Right atrium auricular region (tissue), 2 donors: ENCODE measurements around the gene ERBB4. TPM values are rescaled to one million over a fixed set of nuclear protein-coding genes. Genes with fewer than 3 reads are reported as not detected.
A peak's percentile ranks its signal among the peaks of the same experiment; 100 is the strongest.

Source experiments
- DNase-seq: peaks from one replicate; pipeline ENCODE4 v3.0.0-alpha.2; 2019; ENCODE audit warnings: low spot score
- H3K27ac ChIP-seq, 2 donors: fragments of 200-600 bp; sonication (generic); 1 replicate in 1 of 2; 2 replicates in 1 of 2; pipeline ENCODE4 v1.5.1; 2016 to 2019
- H3K27me3 ChIP-seq, 2 donors: fragments of 200-600 bp; sonication (generic); one replicate each; pipeline versions ENCODE4 v1.5.1 to v1.6.0; 2017 to 2019
- H3K36me3 ChIP-seq: fragments of 200-600 bp; sonication (generic); one replicate; pipeline ENCODE4 v1.5.1; 2016
- H3K4me1 ChIP-seq, 2 donors: fragments of 200-600 bp; sonication (generic); one replicate each; pipeline versions ENCODE4 v1.5.1 to v1.6.0; 2017 to 2019
- H3K4me3 ChIP-seq, 2 donors: fragments of 200-600 bp; sonication (generic); 1 replicate in 1 of 2; 2 replicates in 1 of 2; pipeline ENCODE4 v1.5.1; 2017 to 2019; ENCODE audit warnings: mild to moderate bottlenecking in 1 of 2, moderate library complexity in 1 of 2
- H3K9me3 ChIP-seq, 2 donors: fragments of 200-600 bp; sonication (generic); one replicate each; pipeline ENCODE4 v1.5.1; 2019
- total RNA-seq, 2 donors: library from RNA; depleted of rRNA; stranded (reverse); fragments of >200 nt; gene quantifications; one replicate each; pipeline ENCODE4 v1.1.0, GENCODE V29; 2016
- TF ChIP-seq, protein P1 (sequence below), 2 donors: fragments of 200-600 bp; sonication (generic); IDR thresholded peaks; one replicate each; pipeline ENCODE4 v1.5.1; 2019; ENCODE audit warnings: antibody characterized with exemption in 2 of 2

Gene ERBB4
- total RNA-seq, 2 donors from 2014 or later = 12.4 to 22.4 TPM

DNA sequence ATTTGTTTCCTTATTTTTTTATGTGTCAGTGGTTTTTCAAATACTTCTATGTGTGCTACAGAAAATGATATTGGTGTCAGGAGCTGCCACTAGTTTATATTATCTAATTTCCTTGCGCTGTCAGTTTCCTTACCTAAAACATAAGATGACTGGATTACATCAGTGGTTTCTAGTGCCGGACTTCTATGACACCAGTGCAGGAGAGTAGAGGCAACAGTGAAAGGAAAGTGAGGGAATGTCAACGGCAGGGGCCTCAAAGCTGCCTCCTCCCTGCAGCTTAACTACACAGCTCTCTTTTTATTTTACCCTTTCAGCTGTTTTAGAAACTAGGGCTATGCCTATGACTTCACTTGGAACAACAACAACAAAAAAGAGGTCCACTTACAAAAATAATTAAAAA lies 6.5 kb downstream of the ERBB4 start:
- H3K27ac ChIP-seq = no peak overlapping the region
- H3K4me3 ChIP-seq = no peak overlapping the region
- no peaks in the 10 kb centered on the region for H3K9me3 ChIP-seq
- H3K4me1 ChIP-seq = peaks cover 0 to 15% of the 10 kb centered on the region in 2 donors
- H3K36me3 ChIP-seq = no peaks in the 10 kb centered on the region
- no peaks in the 10 kb centered on the region for H3K27me3 ChIP-seq
- TF ChIP-seq, protein P1, sequence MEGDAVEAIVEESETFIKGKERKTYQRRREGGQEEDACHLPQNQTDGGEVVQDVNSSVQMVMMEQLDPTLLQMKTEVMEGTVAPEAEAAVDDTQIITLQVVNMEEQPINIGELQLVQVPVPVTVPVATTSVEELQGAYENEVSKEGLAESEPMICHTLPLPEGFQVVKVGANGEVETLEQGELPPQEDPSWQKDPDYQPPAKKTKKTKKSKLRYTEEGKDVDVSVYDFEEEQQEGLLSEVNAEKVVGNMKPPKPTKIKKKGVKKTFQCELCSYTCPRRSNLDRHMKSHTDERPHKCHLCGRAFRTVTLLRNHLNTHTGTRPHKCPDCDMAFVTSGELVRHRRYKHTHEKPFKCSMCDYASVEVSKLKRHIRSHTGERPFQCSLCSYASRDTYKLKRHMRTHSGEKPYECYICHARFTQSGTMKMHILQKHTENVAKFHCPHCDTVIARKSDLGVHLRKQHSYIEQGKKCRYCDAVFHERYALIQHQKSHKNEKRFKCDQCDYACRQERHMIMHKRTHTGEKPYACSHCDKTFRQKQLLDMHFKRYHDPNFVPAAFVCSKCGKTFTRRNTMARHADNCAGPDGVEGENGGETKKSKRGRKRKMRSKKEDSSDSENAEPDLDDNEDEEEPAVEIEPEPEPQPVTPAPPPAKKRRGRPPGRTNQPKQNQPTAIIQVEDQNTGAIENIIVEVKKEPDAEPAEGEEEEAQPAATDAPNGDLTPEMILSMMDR (IDR thresholded peaks at IDR 0.05) = no peak
- DNase-seq = no peak

DNA sequence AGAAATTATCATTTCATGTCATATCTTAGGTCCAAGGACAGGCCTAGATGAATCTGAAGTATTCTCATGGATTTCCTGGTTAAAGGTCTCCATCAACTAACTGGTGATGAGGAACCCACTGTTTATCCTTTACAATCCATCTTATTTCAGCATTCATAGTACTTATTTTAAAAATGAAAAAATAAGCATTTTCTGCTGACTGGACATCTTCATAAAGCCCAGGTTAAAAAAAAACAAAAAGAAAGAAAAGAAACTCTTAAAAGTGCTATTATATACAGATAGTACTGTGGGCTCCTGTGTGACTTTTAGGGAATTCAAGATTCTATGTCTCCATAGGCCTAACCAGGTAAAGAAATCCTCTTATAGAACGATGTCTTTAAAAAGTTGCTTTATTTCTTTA lies 7.1 kb downstream of the ERBB4 start:
- H3K27me3 ChIP-seq = no peaks in the 10 kb centered on the region
- H3K4me3 ChIP-seq = no peak overlapping the region
- DNase-seq = no peak
- H3K9me3 ChIP-seq = no peaks in the 10 kb centered on the region
- H3K27ac ChIP-seq = peak overlapping the region in 1 of 2 donors; percentile 4
- peaks cover 0 to 9% of the 10 kb centered on the region in 2 donors for H3K4me1 ChIP-seq
- TF ChIP-seq, protein P1 (IDR thresholded peaks at IDR 0.05) = no peak
- no peaks in the 10 kb centered on the region for H3K36me3 ChIP-seq

- Histone ChIP-seq H3K9me3 (no peaks in the 10 kb centered on the region), H3K4me1 (peaks cover 0 to 5% of the 10 kb centered on the region in 2 donors), H3K27me3 (no peaks in the 10 kb centered on the region), H3K36me3 (no peaks in the 10 kb centered on the region), H3K27ac (peak overlapping the region in 1 of 2 donors; percentile 51), H3K4me3 (no peak overlapping the region)
- no peak for DNase-seq
- TF ChIP-seq, protein P1 (IDR thresholded peaks at IDR 0.05) = no peak
Observed at GRCh38 chr2:212530991-212531390, 7.6 kb downstream of the ERBB4 start.

GRCh38 chr2:212530373-212530772 lies 8.2 kb downstream of the ERBB4 start:
- Histone ChIP-seq H3K27ac (peak overlapping the region; percentile 17 to 51), H3K4me1 (peaks cover 0 to 9% of the 10 kb centered on the region in 2 donors), H3K9me3 (no peaks in the 10 kb centered on the region), H3K27me3 (no peaks in the 10 kb centered on the region), H3K4me3 (no peak overlapping the region), H3K36me3 (no peaks in the 10 kb centered on the region)
- TF ChIP-seq, protein P1 (IDR thresholded peaks at IDR 0.05) = no peak
- DNase-seq = no peak

DNA sequence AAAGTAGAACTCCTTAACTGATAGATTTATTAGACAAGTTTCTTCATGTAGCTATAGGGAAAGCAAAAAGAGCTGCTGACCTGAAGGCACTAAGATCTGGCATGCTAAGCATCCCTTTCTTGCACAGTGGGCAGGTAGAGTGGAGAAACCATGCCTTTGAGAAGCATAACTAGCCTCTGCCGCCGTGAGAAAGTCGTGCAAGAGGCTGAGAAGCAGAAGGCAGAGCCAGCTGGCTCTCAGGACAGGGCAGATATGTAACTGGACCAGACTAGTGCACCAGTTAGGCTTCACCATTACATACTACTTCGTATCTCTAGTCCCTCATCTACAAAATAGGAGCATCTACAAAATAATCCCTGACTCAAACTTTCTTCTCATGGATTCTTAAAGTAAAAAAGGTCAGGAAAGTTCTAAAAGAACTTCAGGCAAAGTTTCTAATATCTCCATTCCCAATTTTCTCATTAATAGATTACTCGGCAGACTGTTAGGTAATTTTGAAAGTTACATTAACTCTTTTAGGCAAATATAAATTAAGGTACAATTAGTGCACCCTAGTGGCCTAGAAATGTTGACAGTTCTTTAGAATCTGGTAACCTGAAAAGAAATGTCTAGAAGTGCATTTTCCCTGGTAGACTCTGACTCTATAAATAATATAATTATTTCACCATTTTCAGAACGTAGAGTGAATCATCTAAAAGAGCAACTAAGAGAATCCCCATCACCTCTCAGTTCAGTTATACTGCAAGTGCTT lies 10.3 kb downstream of the ERBB4 start:
- TF ChIP-seq, protein P1 (IDR thresholded peaks at IDR 0.05) = peak in 1 of 2 donors; percentile 31
- Histone ChIP-seq H3K27ac (peak overlapping the region in 1 of 2 donors; percentile 58), H3K9me3 (no peaks in the 10 kb centered on the region), H3K4me1 (peaks cover 0 to 14% of the 10 kb centered on the region in 2 donors), H3K4me3 (no peak overlapping the region), H3K27me3 (no peaks in the 10 kb centered on the region), H3K36me3 (no peaks in the 10 kb centered on the region)
- DNase-seq = no peak
